HG02852 (cell line): ENCODE measurements around the gene MRPL55.

ENCODE experiments used
- ATAC-seq: cut with Tn5 transposase; IDR thresholded peaks from one replicate; pipeline ENCODE4 v1.9.1; 2021; ENCODE audit warnings: mild to moderate bottlenecking, moderate library complexity; ENCODE audit not compliant: unreplicated experiment

MRPL55 gene

DNA sequence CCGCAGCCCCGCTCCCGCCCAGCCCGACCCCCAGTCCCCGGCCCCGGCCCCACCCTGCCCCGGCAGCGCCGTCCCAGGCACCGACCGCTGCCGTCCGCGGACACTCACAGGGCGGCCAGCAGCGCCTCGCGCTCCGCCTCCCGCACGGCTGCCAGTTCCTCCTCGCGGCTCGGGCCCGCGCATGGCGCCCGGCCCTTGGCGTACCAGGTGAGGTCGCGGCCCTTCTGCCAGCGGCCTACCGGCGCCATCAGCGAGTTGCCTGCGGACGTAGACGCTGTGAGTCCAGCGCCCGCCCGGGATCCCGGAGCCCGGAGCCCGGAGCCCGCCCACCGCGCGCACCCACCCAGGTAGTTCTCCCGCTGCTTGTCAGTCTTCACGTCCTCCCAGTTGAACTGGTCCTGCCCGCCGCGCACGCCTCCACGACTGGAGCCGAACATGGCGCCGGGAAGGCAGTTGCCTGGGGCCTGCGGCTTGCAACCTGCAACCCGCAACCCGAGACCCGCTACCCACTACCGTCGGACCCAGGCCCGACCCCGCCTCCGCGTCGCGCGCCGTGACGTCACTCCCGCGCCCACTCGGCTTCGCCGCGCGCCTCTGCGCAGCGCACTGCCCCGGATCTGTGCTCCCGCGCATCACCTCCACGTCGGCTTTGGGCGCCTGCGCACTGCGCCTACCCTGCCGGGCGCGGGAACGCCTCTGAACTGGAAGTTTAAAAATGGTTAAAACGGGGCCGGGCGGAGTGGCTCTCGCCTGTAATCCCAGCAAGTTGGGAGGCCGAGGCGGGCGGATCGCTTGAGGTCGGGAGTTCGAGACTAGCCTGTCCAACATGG, 6.1 kb downstream of the MRPL55 start, which contains the start of gene C1orf35:
Gene C1orf35, minus strand, starts transcription at position 535 of the 830 bp plus-strand sequence. Its CDS starts 98 bp downstream, at position 437.
- ATAC-seq = peak; percentile 75

DNA sequence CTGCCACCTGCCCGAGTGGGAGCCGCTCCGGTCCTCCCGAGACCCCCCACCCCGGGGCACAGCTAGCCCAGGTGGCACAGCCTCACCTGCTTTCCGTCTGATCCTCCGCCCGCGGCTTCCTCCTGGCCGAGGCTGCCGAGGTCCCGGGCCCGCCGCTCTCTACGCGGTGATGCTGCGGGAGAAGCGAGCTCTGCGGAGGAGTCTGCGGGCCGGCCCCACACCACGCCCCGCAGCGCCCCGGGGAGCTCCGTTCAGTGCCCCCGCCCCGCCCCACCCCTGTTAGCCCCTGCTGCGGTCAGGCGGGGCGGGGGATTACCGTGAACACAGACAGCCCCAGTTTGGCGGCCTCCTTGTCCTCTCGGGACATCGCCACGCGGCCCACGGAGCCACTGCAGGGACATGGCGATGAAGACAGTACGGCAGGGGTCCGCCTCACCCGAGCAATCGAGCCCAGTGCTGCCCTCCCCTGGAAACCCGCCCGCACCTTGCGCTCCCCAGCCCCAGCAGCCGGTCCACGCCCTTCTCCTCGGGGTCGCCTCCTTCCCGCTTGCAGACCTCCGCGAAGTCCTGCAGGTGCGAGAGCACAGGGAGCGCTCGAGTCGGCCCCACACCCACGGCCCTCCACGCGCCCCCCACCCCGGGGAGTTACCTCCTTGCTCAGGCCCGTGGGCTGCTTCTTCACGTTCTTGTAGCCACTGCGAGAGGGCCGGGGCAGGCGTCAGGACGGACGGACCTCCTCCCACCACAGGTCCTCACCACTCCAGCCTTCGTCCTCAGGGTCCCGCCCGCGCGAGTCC, 6.9 kb downstream of the MRPL55 start:
- ATAC-seq = peak; percentile 21

DNA sequence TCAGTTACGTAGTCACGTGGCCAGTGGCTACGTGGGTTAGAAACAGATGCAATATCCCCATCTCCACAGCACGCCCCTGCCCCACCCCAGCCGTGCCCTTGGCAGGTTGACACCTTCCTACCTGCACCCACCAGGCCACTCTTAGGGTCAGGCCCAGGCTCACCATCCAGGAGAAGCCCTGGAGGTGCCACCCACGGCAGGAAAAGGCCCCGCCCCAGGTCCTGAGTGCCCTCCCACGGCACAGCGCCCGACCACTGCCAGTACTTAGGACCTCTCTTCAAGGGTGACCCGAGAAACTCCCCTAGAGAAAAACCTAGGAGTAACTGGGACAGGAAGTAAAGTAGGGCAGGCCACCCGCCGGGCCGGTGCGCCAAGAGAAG, 7.5 kb downstream of the MRPL55 start:
- ATAC-seq = no peak

DNA sequence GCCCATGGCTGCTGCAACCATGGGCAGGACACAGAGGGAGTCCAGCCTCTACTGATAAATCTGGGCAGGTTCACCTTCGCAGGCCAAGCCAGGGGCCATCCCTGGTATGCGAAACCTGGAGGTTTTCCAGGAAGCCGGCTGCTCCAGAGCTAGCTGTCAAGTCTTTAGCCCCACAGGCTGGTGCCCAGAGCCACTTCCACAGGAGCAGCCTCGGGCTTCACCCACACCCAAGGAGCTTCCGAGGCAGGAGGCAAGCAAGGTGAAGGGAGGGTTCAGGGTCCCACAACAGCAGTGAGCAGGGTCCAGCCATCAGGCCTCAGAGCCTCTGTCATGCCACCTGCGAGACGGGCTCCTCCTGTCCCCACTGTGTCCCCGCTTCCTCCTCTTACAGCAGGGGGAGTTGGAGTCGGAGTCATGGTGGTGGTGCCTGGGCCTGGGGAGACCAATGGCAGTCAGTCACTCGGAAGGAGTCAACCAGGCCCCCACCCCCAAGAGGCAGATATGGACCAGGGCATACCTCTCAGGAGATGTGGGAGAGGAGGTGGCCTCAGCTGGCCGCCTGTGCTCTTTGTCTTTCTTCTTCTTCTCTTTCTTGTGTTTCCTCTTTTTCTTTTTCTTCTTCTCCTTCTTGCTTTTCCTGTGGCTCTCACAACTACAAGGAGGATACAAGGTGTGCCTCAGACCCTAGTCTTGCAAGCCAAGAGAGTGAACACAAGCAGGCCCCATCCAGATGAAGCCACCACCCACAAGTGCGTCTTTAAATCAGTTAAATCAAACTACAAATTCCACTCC, 8.1 kb downstream of the MRPL55 start:
- ATAC-seq = no peak

DNA sequence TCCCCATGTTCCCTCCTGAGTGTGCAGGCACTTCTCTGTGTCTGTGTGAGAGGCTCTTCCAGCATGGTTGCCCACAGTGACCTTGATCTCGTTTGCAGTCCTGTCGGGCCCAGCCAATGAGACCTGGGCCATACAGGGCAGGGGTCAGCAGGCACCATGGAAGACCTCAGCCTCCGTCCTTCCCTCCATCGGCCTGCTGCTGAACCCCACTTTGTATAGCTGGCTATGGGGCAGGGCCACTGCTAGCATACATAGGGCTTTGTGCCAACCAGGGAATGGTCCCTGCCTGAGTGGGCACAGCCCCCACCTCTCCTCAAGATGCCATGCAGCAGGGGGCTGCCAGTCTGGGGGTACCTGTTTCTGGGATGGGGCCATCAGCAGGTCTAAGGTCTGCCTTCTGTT, 9.8 kb downstream of the MRPL55 start:
- no peak for ATAC-seq

DNA sequence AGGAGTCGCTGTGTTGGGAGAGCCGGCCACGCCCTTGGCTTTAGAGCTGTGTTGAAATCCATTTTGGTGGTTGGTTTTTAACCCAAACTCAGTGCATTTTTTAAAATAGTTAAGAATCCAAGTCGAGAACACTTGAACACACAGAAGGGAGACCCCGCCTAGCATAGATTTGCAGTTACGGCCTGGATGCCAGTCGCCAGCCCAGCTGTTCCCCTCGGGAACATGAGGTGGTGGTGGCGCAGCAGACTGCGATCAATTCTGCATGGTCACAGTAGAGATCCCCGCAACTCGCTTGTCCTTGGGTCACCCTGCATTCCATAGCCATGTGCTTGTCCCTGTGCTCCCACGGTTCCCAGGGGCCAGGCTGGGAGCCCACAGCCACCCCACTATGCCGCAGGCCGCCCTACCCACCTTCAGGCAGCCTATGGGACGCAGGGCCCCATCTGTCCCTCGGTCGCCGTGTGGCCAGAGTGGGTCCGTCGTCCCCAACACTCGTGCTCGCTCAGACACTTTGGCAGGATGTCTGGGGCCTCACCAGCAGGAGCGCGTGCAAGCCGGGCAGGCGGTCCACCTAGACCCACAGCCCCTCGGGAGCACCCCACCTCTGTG, 10.7 kb downstream of the MRPL55 start:
- no peak for ATAC-seq

DNA sequence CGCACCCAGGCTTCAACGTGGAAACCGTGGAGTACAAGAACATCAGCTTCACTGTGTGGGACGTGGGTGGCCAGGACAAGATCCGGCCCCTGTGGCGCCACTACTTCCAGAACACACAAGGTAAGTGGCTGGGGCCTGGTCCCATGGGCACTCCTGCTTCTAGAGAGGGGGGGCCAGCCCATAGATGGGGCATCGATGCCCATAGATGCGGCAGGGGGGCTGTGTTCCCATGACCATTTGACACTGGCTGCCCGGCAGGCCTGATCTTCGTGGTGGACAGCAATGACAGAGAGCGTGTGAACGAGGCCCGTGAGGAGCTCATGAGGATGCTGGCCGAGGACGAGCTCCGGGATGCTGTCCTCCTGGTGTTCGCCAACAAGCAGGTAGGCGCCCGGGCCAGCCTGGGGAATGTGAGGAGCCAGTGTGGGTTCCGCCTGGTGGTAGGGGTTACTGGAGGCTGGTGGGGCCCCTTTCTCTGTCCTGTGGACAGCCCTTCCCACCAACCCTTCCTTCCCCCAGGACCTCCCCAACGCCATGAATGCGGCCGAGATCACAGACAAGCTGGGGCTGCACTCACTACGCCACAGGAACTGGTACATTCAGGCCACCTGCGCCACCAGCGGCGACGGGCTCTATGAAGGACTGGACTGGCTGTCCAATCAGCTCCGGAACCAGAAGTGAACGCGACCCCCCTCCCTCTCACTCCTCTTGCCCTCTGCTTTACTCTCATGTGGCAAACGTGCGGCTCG, 11.6 kb downstream of the MRPL55 start:
- no peak for ATAC-seq

DNA sequence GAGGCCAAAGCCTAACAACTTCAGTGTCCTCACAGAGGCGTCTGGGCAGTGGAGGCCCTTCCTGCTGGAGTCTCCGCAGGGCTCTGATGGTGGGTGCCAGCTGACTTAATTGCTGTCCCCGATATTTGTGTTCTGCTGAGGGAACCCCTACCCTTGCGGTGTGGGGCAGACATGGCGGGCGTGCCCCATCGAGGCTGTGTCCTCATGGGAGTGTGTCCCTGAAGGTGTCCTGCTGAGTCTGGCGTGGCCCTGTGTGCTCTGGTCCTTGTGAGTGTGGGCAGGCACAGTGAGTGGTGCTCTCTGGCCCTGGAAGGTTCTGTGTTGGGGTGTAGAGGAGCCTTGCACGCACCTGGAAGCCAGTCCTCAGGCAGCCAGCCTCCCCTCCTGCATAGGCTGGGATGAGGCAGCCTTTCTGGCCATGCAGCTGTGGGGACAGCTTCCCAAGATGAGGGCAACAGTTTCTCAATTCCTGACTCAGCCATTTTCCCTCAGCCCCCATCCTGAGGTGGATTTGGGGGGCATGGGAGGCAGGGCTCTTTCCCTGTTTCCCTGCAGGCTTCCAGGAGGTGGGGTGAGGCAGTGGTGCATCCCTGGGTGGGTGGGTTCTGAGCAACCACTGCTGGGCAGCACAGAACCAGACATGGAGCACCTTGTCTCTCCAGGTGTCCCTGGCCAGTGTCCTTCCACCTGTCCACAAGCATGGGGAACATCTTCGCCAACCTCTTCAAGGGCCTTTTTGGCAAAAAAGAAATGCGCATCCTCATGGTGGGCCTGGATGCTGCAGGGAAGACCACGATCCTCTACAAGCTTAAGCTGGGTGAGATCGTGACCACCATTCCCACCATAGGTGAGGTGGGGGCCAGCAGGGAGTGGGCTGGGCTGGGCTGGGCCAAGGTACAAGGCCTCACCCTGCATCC, 12.4 kb downstream of the MRPL55 start:
- no peak for ATAC-seq

DNA sequence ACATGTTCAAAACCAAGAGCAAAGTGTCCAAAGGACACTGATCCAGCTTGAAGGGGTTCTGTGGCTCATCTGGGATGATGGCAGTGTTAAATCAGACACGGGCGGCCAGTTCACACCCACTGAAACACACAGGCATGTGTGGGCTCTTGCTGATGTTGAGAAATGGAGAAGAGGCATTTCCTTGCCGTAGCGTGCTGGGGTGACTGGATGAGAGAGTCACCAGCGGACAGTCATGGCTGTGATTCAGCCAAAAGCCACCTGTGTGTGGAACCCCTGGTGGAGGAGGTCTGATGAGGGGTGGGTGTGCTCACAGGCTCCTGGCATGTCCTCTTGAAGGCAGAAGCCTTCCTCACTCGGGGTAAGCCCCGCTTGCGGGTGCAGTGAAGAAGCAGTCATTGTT, 13.2 kb downstream of the MRPL55 start:
- no peak for ATAC-seq

DNA sequence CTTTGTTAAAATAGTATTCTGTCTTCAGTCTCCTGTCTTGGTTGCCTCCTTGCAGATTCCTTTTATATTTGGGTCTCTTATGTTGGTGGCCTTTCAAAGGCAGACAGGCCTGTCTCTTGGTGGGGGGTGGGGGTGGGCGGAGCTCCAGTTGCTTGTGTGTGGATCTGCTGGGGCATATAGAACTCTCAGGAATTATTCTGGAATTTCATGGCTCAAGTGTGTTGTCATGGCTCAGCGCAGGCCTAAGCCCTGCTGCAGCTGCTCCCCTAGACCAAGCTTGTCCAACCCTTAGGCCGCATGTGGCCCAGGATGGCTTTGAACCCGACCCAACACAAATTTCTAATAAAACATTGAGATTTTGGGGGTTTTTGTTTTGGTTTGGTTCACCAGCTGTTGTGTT, 13.9 kb downstream of the MRPL55 start:
- ATAC-seq = no peak

DNA sequence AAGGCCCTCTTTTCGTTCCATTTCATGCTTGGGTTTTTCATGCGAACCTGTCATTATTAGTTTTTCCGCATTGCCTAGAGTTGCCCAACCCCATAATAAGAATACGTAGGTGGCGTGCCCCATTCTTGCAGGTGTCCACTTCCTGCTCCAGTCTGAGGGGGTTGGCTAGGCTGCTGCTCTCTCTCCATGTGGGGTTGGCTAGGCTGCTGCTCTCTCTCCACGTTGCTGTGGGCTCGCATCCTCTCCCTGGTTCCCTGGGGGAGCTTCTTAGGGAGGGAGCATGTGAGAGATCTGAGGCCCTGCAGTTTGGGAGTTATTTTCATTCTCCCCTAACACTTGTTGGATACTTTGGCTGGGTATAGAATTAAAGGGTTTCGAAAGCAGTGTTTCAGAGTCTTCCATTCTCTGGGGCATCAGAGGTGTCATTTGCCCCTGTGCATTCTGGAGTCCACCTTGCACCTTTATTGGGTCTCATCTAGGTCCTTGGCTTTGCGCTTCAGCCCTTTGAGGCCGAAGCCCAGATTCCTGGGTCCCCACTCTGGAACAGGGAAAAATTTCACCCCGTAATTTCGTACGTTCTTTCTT, 14.6 kb downstream of the MRPL55 start:
- ATAC-seq = no peak

DNA sequence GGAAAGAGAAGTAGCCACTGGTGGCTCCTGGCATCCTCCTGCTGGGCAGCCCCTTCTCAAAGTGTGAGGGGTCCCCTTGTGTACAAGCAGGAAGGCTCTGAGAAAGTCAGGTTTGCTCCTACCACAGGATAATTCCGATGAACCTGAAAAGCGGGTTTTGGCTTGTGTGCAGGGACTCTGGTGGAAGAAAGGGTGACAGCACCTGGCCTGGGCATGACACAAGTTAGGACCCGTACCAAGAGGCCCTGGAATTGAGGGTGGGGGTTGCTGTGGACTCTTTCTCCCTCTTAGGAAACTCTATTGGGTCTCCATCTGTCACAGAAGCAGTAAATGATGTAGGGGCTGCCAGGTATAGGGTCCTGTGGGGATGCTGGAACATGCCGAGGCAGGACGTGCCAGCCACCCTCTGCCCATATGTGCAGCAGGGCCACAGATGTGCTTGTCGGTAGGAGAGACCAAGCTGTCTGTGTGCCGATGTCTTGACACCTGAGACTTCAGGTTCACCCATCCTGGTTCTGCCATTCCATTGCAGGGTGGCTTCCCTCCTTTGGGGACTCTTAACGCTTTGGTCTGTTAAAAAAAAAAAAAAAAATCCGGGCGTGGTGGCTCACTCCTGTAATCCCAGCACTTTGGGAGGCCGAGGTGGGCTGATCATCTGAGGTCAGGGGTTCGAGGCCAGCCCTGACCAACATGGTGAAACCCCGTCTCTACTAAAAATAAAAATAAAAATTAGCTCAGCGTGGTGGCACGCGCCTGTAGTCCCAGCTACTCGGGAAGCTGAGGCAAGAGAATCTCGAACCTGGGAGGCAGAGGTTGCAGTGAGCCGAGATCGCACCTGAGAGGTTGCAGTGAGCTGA, 15.8 kb downstream of the MRPL55 start:
- ATAC-seq = no peak

DNA sequence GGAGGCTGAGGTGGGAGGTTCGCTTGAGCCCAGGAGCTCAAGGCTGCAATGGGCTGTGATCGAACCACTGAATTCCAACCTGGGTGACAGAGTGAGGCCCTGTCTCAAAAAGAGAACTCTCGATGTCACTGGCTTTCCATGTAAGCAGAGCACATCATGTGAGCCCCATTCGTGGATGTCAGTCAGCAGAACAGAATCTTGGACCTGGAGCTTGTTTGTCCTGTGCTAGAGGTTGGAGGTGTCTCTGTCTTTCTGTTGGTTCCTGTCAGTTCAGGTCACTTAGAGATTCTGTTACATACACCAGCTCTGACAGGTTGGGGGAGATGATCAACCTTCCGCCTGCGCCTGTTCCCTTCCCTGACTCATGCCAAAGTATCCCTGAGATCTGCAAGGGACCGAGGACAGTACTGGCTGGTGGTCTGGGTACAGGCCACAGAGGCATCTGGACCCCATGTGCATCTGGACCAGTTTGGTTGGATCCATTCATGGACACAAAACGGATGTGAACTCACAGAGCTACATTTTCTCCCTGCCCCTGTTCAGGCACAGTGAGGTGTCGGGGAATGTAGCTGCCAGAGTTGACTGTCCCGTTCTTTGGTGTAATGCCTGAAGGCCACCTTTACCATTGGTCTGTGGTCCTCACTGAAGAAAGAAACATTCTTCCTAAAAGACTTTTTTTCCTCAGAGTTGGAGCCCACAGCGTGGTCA, 16.6 kb downstream of the MRPL55 start:
- ATAC-seq = no peak

DNA sequence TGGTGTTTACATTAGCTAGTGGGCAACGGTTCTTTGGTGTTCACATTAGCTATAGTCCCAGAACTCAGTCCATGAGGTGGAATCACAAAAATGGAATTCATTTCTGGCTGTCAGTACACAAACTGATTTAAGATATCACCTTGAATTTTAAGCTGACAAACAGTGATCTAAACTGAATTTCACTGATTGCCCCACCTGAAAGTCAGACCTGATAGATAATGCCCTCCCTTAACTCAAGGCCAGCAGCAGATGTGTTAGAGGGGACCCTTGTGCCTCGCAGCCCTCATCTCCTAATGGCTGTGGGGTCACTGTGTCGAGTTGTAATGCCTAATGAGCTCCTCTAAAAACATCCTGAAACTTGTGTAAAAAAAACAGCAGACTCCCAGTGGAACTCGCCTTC, 18.0 kb downstream of the MRPL55 start:
- no peak for ATAC-seq

DNA sequence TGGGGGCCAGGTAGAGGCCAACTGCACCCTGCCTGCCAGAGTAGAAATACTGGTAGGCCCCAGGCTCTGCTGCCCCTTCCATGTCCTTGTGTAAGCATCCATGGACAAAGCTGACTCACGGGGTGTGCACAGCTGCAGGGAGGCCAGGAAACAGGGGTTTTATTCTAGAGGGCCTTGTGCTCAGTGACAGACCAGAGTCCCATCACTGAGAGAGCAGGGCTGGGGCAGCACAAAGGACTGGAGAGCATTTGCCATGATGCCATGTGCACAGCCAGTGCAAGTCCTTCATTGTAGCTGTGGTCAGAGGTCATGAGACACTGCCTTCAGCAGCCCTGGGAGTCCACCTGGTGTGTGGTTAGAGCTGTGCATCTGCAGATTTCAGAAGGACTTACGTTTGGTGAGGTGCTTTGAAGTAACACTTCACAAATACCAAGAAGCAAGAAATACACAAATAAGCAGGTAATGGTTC, 18.5 kb downstream of the MRPL55 start:
- ATAC-seq = peak; percentile 39

DNA sequence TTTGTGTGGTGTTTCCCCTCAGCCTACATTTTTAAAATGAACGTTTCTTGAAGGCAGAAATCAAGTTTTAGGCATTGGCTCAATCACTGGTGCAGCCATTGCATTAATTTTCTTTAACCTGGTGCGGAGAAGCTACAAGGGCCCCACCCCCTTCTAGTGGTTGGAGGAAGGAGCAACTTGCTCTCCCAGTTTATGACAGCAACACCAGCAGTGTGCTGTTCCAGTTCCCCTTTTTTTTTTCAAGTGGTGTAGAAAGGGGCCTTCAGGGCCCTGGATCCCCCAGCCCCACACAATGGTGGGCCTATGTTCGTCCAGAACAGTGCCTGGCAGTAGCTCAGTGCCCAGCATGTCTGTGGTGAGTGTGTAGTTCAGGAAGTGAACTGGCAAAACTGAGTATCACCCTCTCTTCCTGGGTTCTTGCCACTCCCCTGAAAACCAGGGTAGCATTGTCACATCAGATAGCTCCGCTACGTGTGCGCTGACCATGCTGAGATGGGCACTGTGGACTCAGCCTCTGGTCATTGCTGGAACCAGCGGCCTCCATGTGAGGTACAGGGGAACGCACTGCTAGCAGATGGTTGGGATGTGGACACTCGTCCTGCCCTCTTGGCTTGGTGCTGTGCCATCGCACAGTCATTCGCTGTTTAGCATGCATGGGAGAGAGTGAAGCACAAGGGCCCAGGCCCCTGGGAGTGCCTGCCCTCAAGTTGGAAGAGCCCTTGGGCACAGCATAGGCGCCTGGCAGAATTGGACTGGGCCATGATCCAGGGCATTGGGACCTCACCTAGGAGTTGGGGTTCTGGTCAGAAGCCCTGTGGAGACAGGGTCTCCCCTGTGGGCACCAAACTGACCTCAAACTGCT, 19.3 kb downstream of the MRPL55 start:
- ATAC-seq = no peak
